GM10248 (cell line): ENCODE data around the gene NFATC2.

Experiments
- CTCF ChIA-PET: fragments of 300-600 bp; sonication (Branson Sonifier 250); formaldehyde crosslinking; extraction: SDS; loops from one replicate; lab custom pipeline; 2021; ENCODE audit warnings: antibody characterized with exemption; lab: Yijun Ruan, JAX
- POLR2A ChIA-PET: fragments of 350-650 bp; sonication (Branson Sonifier 250); formaldehyde crosslinking; extraction: SDS; loops from one replicate; lab custom pipeline; 2020; ENCODE audit warnings: antibody characterized with exemption; lab: Yijun Ruan, JAX
- DNase-seq: peaks from one replicate; pipeline ENCODE4 v3.0.0; 2012; ENCODE audit errors: extremely low spot score
- CTCF ChIP-seq: IDR thresholded peaks from 2 replicates; pipeline ENCODE4 v1.5.1; 2012; ENCODE audit warnings: mild to moderate bottlenecking, low read depth; ENCODE audit errors: extremely low read depth, missing control alignments, control extremely low read depth

Gene NFATC2

GRCh38 chr20:51386586-51386985 lies 155.9 kb downstream of the NFATC2 start:
- TF ChIP-seq CTCF: no peak
- DNase-seq: no peak
- ChIA-PET POLR2A (no interaction called here), CTCF (interaction anchor here (0.7 to 4.0 kb wide), 26 partner anchors 9 to 238 kb away, joined by 3 to 51 read pairs (median 4); partner anchors contain the start of gene NFATC2)

- peak; percentile 59 for DNase-seq
- peak; percentile 57 for TF ChIP-seq CTCF
- ChIA-PET CTCF (interaction anchor here (0.6 to 4.0 kb wide), 30 partner anchors 10 to 399 kb away, joined by 3 to 51 read pairs (median 4); partner anchors contain the start of gene NFATC2), POLR2A (no interaction called here)
Measured at GRCh38 chr20:51385646-51386530, 156.6 kb downstream of the NFATC2 start.

DNA sequence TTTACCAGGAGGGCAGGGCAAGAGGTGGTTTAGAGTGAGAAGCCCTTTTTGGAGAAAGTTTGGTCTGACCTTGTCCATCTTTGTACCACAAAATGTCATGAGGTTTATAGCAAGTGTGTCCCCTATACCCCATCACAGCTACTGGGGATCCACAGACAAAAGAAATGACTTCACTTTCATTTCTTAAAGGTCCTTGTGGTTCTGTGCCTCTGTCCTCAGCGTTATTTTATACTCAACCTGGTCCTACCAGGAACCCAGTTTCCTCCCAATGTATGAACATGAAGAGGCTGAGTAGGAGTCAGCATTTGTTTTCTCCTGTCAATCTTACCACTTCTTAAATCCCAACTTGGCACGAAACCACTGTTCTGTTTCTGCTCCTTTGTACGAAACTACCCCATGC lies 157.6 kb downstream of the NFATC2 start:
- POLR2A ChIA-PET: no interaction called here

DNA sequence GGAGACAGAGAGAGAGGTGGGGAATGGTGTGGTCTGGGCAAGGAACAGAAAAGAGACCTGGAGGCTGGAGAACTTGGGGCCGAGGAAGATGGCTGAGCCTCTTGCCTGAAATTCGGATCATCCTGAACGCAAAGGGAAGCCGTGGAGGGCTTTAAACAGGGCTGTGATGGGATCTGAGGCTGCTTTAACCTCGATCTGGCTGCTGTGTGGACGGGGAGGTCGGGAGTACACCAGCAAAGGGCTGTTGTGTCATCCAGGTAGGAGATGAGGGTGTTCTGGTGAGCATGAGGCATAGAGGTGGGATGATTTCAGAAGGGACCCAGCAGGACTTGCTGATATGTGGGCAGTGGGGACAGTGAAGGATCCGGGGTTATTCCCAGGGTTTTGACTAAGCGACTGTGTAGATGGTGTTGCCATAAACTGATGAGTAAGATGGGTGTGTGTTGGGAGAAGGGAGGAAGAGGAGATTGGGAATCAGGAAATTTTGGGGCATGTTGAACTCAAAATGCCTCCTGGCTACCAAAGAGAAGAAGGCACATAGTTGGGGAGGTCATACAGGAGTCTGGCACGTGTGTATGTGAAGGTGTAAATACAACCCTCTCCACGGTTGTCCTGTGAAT lies 158.5 kb downstream of the NFATC2 start:
- POLR2A ChIA-PET: no interaction called here
- CTCF ChIA-PET: interaction anchor here (2.6 to 4.0 kb wide), 3 partner anchors 11 to 212 kb away, joined by 10 to 51 read pairs (median 16); no protein-coding TSS in a partner anchor

More for the DNA sequence above, 157.6 kb downstream of the NFATC2 start:
- CTCF ChIA-PET: interaction anchor here (1.4 to 4.0 kb wide), 12 partner anchors 12 to 398 kb away, joined by 3 to 51 read pairs (median 7); partner anchors contain the start of gene NFATC2
- no peak for DNase-seq
- TF ChIP-seq CTCF: no peak

DNA sequence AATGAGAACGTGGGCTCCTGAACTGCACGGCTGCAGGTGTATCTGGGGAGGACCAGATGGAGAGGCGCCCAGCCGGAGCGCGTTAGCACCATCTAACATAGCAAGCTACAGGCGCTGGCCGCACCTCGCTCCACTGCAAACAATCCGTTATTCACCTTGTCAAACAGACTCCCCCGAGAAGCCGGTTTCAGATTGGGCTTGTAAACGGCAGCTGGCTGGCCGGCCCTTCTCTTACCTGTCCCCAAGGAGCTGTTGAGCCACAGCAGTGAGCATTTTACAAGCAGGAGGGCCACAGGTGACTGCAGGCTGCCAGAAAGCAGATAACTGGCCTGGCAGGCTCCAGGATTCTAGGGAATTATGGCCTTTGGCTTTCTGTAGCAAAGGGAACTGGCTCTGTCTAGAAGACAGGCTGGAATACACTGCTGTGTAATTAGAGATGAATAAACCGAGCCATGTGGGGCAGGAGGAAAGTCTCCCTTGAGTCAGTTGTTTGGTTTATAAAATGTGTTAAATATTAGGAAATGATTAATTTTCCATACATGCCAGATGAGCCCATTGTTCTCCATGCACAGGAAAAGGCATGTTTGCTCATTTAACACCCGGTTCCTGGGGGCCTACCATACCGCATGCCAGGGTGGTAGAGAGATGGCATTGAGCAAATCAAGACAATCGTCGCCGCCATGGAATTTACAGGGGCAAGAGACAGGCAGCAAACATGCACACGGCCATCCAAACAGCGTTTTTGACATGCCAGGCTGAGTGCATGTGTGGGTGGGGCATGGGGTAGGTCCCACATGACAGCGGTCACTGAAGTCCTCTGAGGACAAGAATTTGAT lies 159.3 kb downstream of the NFATC2 start:
- no peak for TF ChIP-seq CTCF
- ChIA-PET POLR2A (no interaction called here), CTCF (no interaction called here)
- no peak for DNase-seq

More for the DNA sequence above, 158.5 kb downstream of the NFATC2 start:
- TF ChIP-seq CTCF: no peak
- DNase-seq: no peak
